ENCODE measurements around the gene TMPRSS2.
A peak's percentile ranks its signal among the peaks of the same experiment; 100 is the strongest.

Gene TMPRSS2

GRCh38 chr21:41460578-41461527, 47.1 kb downstream of the TMPRSS2 start:
- Histone ChIP-seq H3K4me1 (ENCODE audit: control extremely low read depth in 1 of 4, control insufficient read depth in 4 of 4, insufficient read depth in 4 of 4, low read length in 3 of 4) (no peaks in the 10 kb centered on the region), H3K27me3 (replicated peaks in 2 of 5; ENCODE audit: control insufficient read depth in 4 of 5, insufficient read depth in 5 of 5, low read length in 4 of 5) (no peaks in the 10 kb centered on the region), H3K4me3 (ENCODE audit: control insufficient read depth in 1 of 7, extremely low read depth in 1 of 7, insufficient read depth in 4 of 7, low read depth in 2 of 7, low read length in 6 of 7) (no peak overlapping the region), H3K36me3 (ENCODE audit: control insufficient read depth in 4 of 4, insufficient read depth in 4 of 4, low read length in 3 of 4) (peaks cover 0 to 13% (median 0%) of the 10 kb centered on the region in 4 experiments), H3K9me3 (ENCODE audit: control extremely low read depth in 1 of 5, control insufficient read depth in 4 of 5, insufficient read depth in 2 of 5, low read depth in 1 of 5, low read length in 4 of 5) (peaks cover 0 to 3% (median 0%) of the 10 kb centered on the region in 5 experiments), H3K27ac (ENCODE audit: insufficient read depth in 1 of 2, low read depth in 1 of 2, low read length in 2 of 2, poor library complexity in 1 of 2, severe bottlenecking in 2 of 2) (no peak overlapping the region)
- ChIA-PET POLR2A (interaction anchor here (1.0 kb wide), 1 partner anchor 179 kb away, joined by 4 read pairs; no protein-coding TSS in a partner anchor), CTCF (interaction anchor here (1.1 to 6.8 kb wide), 3 partner anchors 50 to 179 kb away, joined by 3 to 101 read pairs (median 3); no protein-coding TSS in a partner anchor)
- 56% methylated on average over 10 of the region's 17 CpGs for WGBS (ENCODE audit: insufficient coverage)
- peak; percentile 57 to 75 (median 71) for DNase-seq

DNA sequence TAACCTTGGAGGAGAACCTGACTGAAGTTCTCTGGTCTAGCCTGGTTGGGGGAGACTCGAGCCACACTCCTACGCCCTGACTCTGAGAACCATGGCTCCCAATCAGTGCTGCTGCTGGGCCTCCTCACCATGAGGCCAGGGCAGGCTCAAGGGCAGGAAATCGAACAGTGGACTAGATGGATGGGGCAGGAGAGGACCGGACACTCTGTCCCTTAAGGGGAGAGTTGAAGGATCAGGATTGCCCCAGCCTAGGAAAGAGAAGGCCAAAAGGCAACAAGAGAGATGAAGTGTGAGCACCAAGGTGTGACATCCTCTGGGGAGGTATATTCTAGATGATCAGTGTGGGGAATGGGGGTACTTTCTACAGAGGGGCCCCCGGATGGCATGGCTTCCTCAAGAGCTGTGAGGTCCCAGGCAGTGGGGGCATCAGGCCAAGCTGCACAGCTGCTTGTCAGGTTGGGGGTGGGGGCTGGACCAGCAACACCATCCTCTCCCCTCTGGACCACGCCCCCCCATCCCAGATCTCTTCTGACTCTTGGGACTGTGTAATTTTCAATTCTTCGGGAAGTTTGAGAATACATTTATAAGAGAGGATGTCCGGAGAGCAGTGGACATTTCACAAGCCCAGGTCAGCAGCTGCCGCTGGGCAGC, 47.9 kb downstream of the TMPRSS2 start:
- peaks cover 0 to 13% (median 0%) of the 10 kb centered on the region in 4 experiments for H3K36me3 ChIP-seq (ENCODE audit: control insufficient read depth in 4 of 4, insufficient read depth in 4 of 4, low read length in 3 of 4)
- H3K9me3 ChIP-seq (ENCODE audit: control extremely low read depth in 1 of 5, control insufficient read depth in 4 of 5, insufficient read depth in 2 of 5, low read depth in 1 of 5, low read length in 4 of 5), result peaks cover 0 to 3% (median 0%) of the 10 kb centered on the region in 5 experiments
- no peaks in the 10 kb centered on the region for H3K27me3 ChIP-seq (replicated peaks in 2 of 5; ENCODE audit: control insufficient read depth in 4 of 5, insufficient read depth in 5 of 5, low read length in 4 of 5)
- DNase-seq, result no peak
- CTCF ChIA-PET, result interaction anchor here (0.6 to 6.8 kb wide), 6 partner anchors 10 to 178 kb away, joined by 3 to 101 read pairs (median 4); no protein-coding TSS in a partner anchor
- no peak overlapping the region for H3K27ac ChIP-seq (ENCODE audit: insufficient read depth in 1 of 2, low read depth in 1 of 2, low read length in 2 of 2, poor library complexity in 1 of 2, severe bottlenecking in 2 of 2)
- H3K4me3 ChIP-seq (ENCODE audit: control insufficient read depth in 1 of 7, extremely low read depth in 1 of 7, insufficient read depth in 4 of 7, low read depth in 2 of 7, low read length in 6 of 7), result no peak overlapping the region
- 95% methylated on average over 8 of the region's 9 CpGs for WGBS (ENCODE audit: insufficient coverage)
- no peaks in the 10 kb centered on the region for H3K4me1 ChIP-seq (ENCODE audit: control extremely low read depth in 1 of 4, control insufficient read depth in 4 of 4, insufficient read depth in 4 of 4, low read length in 3 of 4)
- POLR2A ChIA-PET, result interaction anchor here (1.0 kb wide), 1 partner anchor 178 kb away, joined by 4 read pairs; no protein-coding TSS in a partner anchor

GRCh38 chr21:41458559-41458958, 49.4 kb downstream of the TMPRSS2 start:
- WGBS (ENCODE audit: insufficient coverage), result 98% methylated on average over 22 of the region's 22 CpGs
- H3K27ac ChIP-seq (ENCODE audit: insufficient read depth in 1 of 2, low read depth in 1 of 2, low read length in 2 of 2, poor library complexity in 1 of 2, severe bottlenecking in 2 of 2), result no peak overlapping the region

GRCh38 chr21:41458121-41458520, 49.8 kb downstream of the TMPRSS2 start:
- Histone ChIP-seq H3K4me3 (ENCODE audit: control insufficient read depth in 1 of 7, extremely low read depth in 1 of 7, insufficient read depth in 4 of 7, low read depth in 2 of 7, low read length in 6 of 7) (no peak overlapping the region), H3K27ac (ENCODE audit: insufficient read depth in 1 of 2, low read depth in 1 of 2, low read length in 2 of 2, poor library complexity in 1 of 2, severe bottlenecking in 2 of 2) (no peak overlapping the region), H3K9me3 (ENCODE audit: control extremely low read depth in 1 of 5, control insufficient read depth in 4 of 5, insufficient read depth in 2 of 5, low read depth in 1 of 5, low read length in 4 of 5) (no peaks in the 10 kb centered on the region), H3K36me3 (ENCODE audit: control insufficient read depth in 4 of 4, insufficient read depth in 4 of 4, low read length in 3 of 4) (peaks cover 0 to 18% (median 0%) of the 10 kb centered on the region in 4 experiments), H3K4me1 (ENCODE audit: control extremely low read depth in 1 of 4, control insufficient read depth in 4 of 4, insufficient read depth in 4 of 4, low read length in 3 of 4) (no peaks in the 10 kb centered on the region), H3K27me3 (replicated peaks in 2 of 5; ENCODE audit: control insufficient read depth in 4 of 5, insufficient read depth in 5 of 5, low read length in 4 of 5) (no peaks in the 10 kb centered on the region)
- CTCF ChIA-PET, result interaction anchor here (0.9 to 6.8 kb wide), 3 partner anchors 10 to 176 kb away, joined by 3 to 101 read pairs (median 5); no protein-coding TSS in a partner anchor
- no peak for DNase-seq
- WGBS (ENCODE audit: insufficient coverage), result 100% methylated on average over 5 of the region's 6 CpGs
- POLR2A ChIA-PET, result no interaction called here

More at GRCh38 chr21:41458559-41458958, 49.4 kb downstream of the TMPRSS2 start:
- POLR2A ChIA-PET, result no interaction called here
- DNase-seq, result no peak
- no peak overlapping the region for H3K4me3 ChIP-seq (ENCODE audit: control insufficient read depth in 1 of 7, extremely low read depth in 1 of 7, insufficient read depth in 4 of 7, low read depth in 2 of 7, low read length in 6 of 7)
- peaks cover 0 to 17% (median 0%) of the 10 kb centered on the region in 4 experiments for H3K36me3 ChIP-seq (ENCODE audit: control insufficient read depth in 4 of 4, insufficient read depth in 4 of 4, low read length in 3 of 4)
- H3K4me1 ChIP-seq (ENCODE audit: control extremely low read depth in 1 of 4, control insufficient read depth in 4 of 4, insufficient read depth in 4 of 4, low read length in 3 of 4), result no peaks in the 10 kb centered on the region
- H3K27me3 ChIP-seq (replicated peaks in 2 of 5; ENCODE audit: control insufficient read depth in 4 of 5, insufficient read depth in 5 of 5, low read length in 4 of 5), result no peaks in the 10 kb centered on the region
- CTCF ChIA-PET, result interaction anchor here (0.7 to 6.8 kb wide), 6 partner anchors 9 to 182 kb away, joined by 3 to 101 read pairs (median 4); no protein-coding TSS in a partner anchor
- no peaks in the 10 kb centered on the region for H3K9me3 ChIP-seq (ENCODE audit: control extremely low read depth in 1 of 5, control insufficient read depth in 4 of 5, insufficient read depth in 2 of 5, low read depth in 1 of 5, low read length in 4 of 5)

DNA sequence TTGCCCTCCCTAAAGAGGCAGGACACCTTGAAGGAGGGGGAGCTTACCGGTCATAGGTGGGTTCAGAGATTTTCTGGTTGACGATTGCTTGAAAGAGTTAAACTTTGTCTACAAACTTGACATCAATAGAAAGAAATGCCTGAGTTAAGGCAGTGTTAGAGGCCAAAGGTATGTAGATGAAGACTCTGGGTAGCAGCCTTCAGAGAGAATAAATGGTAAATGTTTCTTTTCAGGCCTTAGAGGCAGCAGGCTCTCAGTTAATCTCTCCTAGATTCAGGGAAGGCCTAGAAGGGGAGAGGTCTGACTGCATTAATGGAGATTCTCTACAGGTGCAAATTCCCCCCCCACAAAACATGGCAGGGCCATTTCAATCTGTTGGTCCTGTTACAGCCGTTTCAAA, 54.2 kb downstream of the TMPRSS2 start:
- Histone ChIP-seq H3K4me1 (ENCODE audit: control extremely low read depth in 1 of 4, control insufficient read depth in 4 of 4, insufficient read depth in 4 of 4, low read length in 3 of 4) (no peaks in the 10 kb centered on the region), H3K36me3 (ENCODE audit: control insufficient read depth in 4 of 4, insufficient read depth in 4 of 4, low read length in 3 of 4) (peaks cover 0 to 28% (median 0%) of the 10 kb centered on the region in 4 experiments), H3K27ac (ENCODE audit: insufficient read depth in 1 of 2, low read depth in 1 of 2, low read length in 2 of 2, poor library complexity in 1 of 2, severe bottlenecking in 2 of 2) (no peak overlapping the region), H3K4me3 (ENCODE audit: control insufficient read depth in 1 of 7, extremely low read depth in 1 of 7, insufficient read depth in 4 of 7, low read depth in 2 of 7, low read length in 6 of 7) (no peak overlapping the region), H3K9me3 (ENCODE audit: control extremely low read depth in 1 of 5, control insufficient read depth in 4 of 5, insufficient read depth in 2 of 5, low read depth in 1 of 5, low read length in 4 of 5) (no peaks in the 10 kb centered on the region), H3K27me3 (replicated peaks in 2 of 5; ENCODE audit: control insufficient read depth in 4 of 5, insufficient read depth in 5 of 5, low read length in 4 of 5) (no peaks in the 10 kb centered on the region)
- ChIA-PET CTCF (interaction anchor here (1.2 kb wide), 1 partner anchor 171 kb away, joined by 3 read pairs; no protein-coding TSS in a partner anchor), POLR2A (no interaction called here)
- WGBS (ENCODE audit: insufficient coverage), result 50% methylated on average over 2 of the region's 3 CpGs
- DNase-seq, result no peak

DNA sequence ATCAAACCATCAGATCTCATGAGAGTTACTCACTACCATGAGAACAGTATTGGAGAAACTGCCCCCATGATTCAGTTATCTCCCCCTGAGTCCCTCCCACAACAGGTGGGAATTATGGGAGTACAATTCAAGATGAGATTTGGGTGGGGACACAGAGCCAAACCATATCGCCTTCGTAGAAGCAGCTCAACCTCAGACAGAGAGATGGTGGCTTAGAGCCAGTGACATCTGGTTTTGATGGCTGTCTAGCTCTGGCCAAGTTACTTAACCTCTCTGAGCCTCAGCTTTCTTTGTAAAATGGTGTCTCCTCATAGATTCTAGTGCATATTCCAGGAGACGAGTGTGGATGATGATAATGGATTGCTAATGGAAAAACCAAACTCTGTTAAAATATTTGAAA, 54.8 kb downstream of the TMPRSS2 start:
- Histone ChIP-seq H3K4me1 (ENCODE audit: control extremely low read depth in 1 of 4, control insufficient read depth in 4 of 4, insufficient read depth in 4 of 4, low read length in 3 of 4) (no peaks in the 10 kb centered on the region), H3K9me3 (ENCODE audit: control extremely low read depth in 1 of 5, control insufficient read depth in 4 of 5, insufficient read depth in 2 of 5, low read depth in 1 of 5, low read length in 4 of 5) (no peaks in the 10 kb centered on the region), H3K27ac (ENCODE audit: insufficient read depth in 1 of 2, low read depth in 1 of 2, low read length in 2 of 2, poor library complexity in 1 of 2, severe bottlenecking in 2 of 2) (no peak overlapping the region), H3K27me3 (replicated peaks in 2 of 5; ENCODE audit: control insufficient read depth in 4 of 5, insufficient read depth in 5 of 5, low read length in 4 of 5) (no peaks in the 10 kb centered on the region), H3K4me3 (ENCODE audit: control insufficient read depth in 1 of 7, extremely low read depth in 1 of 7, insufficient read depth in 4 of 7, low read depth in 2 of 7, low read length in 6 of 7) (no peak overlapping the region), H3K36me3 (ENCODE audit: control insufficient read depth in 4 of 4, insufficient read depth in 4 of 4, low read length in 3 of 4) (peaks cover 0 to 22% (median 0%) of the 10 kb centered on the region in 4 experiments)
- DNase-seq, result no peak
- WGBS (ENCODE audit: insufficient coverage), result 100% methylated on average over 3 of the region's 3 CpGs
- ChIA-PET CTCF (interaction anchor here (1.2 kb wide), 1 partner anchor 171 kb away, joined by 3 read pairs; no protein-coding TSS in a partner anchor), POLR2A (no interaction called here)

Data from common myeloid progenitor, CD34-positive (primary cell).